Natural killer cell (primary cell): ENCODE measurements around the gene CHCHD3. TPM values are rescaled to one million over a fixed set of nuclear protein-coding genes. Genes with fewer than 3 reads are reported as not detected.

Experiments
- ATAC-seq, 3 donors: fragments of 150-1000 bp in 2 of 3; fragments of 200-7000 bp in 1 of 3; cut with Tn5 transposase; 1 replicate in 1 of 3; 2 replicates in 2 of 3; pipeline ENCODE4 v1.10.0; 2021; ENCODE audit warnings: mild to moderate bottlenecking in 2 of 3, moderate library complexity in 2 of 3
- DNase-seq, 2 donors: peaks; one replicate each; pipeline versions ENCODE4 v3.0.0 to v3.0.0-alpha.2; 2013 to 2021; ENCODE audit warnings: mixed read lengths in 1 of 2
- H3K27ac ChIP-seq: one replicate; pipeline ENCODE4 v1.5.1; 2013; ENCODE audit warnings: mild to moderate bottlenecking, low read length
- H3K27me3 ChIP-seq: one replicate; pipeline ENCODE4 v1.6.1; 2013; ENCODE audit warnings: low read length; ENCODE audit not compliant: control insufficient read depth, insufficient read depth
- H3K36me3 ChIP-seq: one replicate; pipeline ENCODE4 v1.6.1; 2013; ENCODE audit warnings: low read length; ENCODE audit not compliant: control insufficient read depth, insufficient read depth
- H3K4me1 ChIP-seq: one replicate; pipeline ENCODE4 v1.6.1; 2013; ENCODE audit warnings: low read length; ENCODE audit not compliant: control insufficient read depth, insufficient read depth
- H3K4me3 ChIP-seq: one replicate; pipeline ENCODE4 v1.5.1; 2013; ENCODE audit warnings: low read length
- H3K9me3 ChIP-seq: one replicate; pipeline ENCODE4 v1.6.1; 2013; ENCODE audit warnings: low read length; ENCODE audit not compliant: control insufficient read depth, insufficient read depth
- H3K27ac Mint-ChIP-seq, 2 donors: one replicate each; pipeline ENCODE4 v1.8.0; 2022; ENCODE audit warnings: mild to moderate bottlenecking in 2 of 2, mixed read lengths in 2 of 2, moderate library complexity in 1 of 2
- H3K27me3 Mint-ChIP-seq, 2 donors: one replicate each; pipeline ENCODE4 v1.8.0; 2022; ENCODE audit warnings: low read depth in 2 of 2, mixed read lengths in 2 of 2
- H3K36me3 Mint-ChIP-seq: one replicate; pipeline ENCODE4 v1.8.0; 2022; ENCODE audit warnings: mixed read lengths
- H3K4me1 Mint-ChIP-seq, 2 donors: one replicate each; pipeline ENCODE4 v1.8.0; 2022; ENCODE audit warnings: mixed read lengths in 2 of 2
- H3K4me3 Mint-ChIP-seq: one replicate; pipeline ENCODE4 v1.8.0; 2022; ENCODE audit warnings: mild to moderate bottlenecking, moderate library complexity, mixed read lengths
- H3K9me3 Mint-ChIP-seq, 2 donors: one replicate each; pipeline ENCODE4 v1.8.0; 2022; ENCODE audit warnings: mixed read lengths in 2 of 2
- WGBS: methylation state at CpG from one replicate; pipeline ENCODE4 v1.1.7; 2013; ENCODE audit warnings: missing lambda C conversion rate; ENCODE audit not compliant: insufficient coverage; 5-methylcytosine and 5-hydroxymethylcytosine counted together
- intact Hi-C: fragments of 100-400 bp; cut with micrococcal nuclease; formaldehyde crosslinking; loops from one replicate; pipeline ENCODE4 v1.14.2; 2022
- total RNA-seq, 4 donors: library from RNA; stranded (reverse); fragments of 120-200 nt in 1 of 4; gene quantifications; one replicate each; pipeline versions ENCODE4 v1.2.3 to v1.2.4, GENCODE V29; 2013 to 2022
- TF ChIP-seq, protein P1 (sequence below): fragments of 200-600 bp; IDR thresholded peaks from one replicate; pipeline ENCODE4 v1.8.0; 2022; ENCODE audit warnings: antibody characterized with exemption

The CHCHD3 gene
- total RNA-seq, 3 donors from 2014 or later (not counting 1 experiment from before 2014, with no cell fraction given): 35.2 to 41.0 (median 35.9) TPM

DNA sequence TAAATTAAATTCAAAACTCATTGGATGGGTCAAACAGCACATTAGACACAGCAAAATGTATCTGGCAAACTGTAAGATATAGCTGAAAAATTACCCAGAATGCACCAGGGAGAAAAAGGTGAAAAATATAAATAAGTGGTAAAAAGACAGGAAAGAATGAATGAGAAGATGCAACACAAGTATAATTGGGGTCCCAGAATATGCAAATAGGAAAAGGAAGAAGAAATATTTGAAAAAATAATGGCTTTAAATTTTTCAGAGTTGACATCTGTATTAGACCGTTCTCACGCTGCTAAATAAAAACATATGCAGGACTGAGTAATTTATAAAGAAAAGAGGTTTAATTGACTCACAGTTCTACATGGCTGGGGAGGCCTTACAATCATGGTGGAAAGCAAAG is 337.9 kb downstream of the CHCHD3 start:
- intact Hi-C loops: no loop called here
- ATAC-seq (no peak), DNase-seq (no peak)
- Histone ChIP-seq H3K27me3 (no peaks in the 10 kb centered on the region), H3K36me3 (no peaks in the 10 kb centered on the region), H3K4me1 (no peaks in the 10 kb centered on the region), H3K9me3 (no peaks in the 10 kb centered on the region), H3K4me3 (no peak overlapping the region), H3K27ac (no peak overlapping the region)
- H3K4me1 Mint-ChIP-seq: no peaks in the 10 kb centered on the region
- H3K36me3 Mint-ChIP-seq: peaks cover 16% of the 10 kb centered on the region
- TF ChIP-seq, protein P1, sequence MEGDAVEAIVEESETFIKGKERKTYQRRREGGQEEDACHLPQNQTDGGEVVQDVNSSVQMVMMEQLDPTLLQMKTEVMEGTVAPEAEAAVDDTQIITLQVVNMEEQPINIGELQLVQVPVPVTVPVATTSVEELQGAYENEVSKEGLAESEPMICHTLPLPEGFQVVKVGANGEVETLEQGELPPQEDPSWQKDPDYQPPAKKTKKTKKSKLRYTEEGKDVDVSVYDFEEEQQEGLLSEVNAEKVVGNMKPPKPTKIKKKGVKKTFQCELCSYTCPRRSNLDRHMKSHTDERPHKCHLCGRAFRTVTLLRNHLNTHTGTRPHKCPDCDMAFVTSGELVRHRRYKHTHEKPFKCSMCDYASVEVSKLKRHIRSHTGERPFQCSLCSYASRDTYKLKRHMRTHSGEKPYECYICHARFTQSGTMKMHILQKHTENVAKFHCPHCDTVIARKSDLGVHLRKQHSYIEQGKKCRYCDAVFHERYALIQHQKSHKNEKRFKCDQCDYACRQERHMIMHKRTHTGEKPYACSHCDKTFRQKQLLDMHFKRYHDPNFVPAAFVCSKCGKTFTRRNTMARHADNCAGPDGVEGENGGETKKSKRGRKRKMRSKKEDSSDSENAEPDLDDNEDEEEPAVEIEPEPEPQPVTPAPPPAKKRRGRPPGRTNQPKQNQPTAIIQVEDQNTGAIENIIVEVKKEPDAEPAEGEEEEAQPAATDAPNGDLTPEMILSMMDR: no peak
- 94% methylated on average over 2 of the region's 2 CpGs for WGBS
- no peak overlapping the region for H3K4me3 Mint-ChIP-seq
- H3K27ac Mint-ChIP-seq: no peak overlapping the region
- peaks cover 27 to 35% of the 10 kb centered on the region in 2 donors for H3K27me3 Mint-ChIP-seq
- H3K9me3 Mint-ChIP-seq: peaks cover 0 to 6% of the 10 kb centered on the region in 2 donors

DNA sequence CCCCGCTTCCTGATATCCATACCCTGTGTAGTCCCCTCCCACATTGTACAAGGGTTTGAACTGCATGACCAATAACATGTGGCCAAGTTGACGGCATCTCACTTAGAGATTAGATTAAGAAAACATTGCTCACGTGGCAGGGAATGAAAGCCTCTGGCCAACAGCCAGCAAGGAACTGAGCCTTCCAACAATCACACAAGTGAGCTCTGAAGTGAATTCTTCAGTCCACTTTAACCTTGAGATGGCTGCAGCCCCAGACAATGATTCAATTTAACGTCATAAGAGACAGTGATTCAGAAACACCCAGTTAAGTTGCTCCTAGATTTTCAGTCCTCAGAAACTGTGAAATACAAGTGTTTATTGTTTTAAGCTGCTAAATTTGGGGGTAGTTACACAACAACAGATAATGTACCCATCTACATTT is 339.7 kb downstream of the CHCHD3 start:
- ATAC-seq (no peak), DNase-seq (no peak)
- no peaks in the 10 kb centered on the region for H3K27me3 ChIP-seq
- H3K27ac ChIP-seq: no peak overlapping the region
- no peaks in the 10 kb centered on the region for H3K4me1 Mint-ChIP-seq
- intact Hi-C loops: no loop called here
- H3K4me3 ChIP-seq: no peak overlapping the region
- peaks cover 27 to 49% of the 10 kb centered on the region in 2 donors for H3K27me3 Mint-ChIP-seq
- no peak overlapping the region for H3K4me3 Mint-ChIP-seq
- H3K36me3 ChIP-seq: no peaks in the 10 kb centered on the region
- peaks cover 0 to 6% of the 10 kb centered on the region in 2 donors for H3K9me3 Mint-ChIP-seq
- H3K36me3 Mint-ChIP-seq: peaks cover 16% of the 10 kb centered on the region
- no peaks in the 10 kb centered on the region for H3K4me1 ChIP-seq
- TF ChIP-seq, protein P1: no peak
- no peak overlapping the region for H3K27ac Mint-ChIP-seq
- 81% methylated on average over 4 of the region's 4 CpGs for WGBS
- H3K9me3 ChIP-seq: no peaks in the 10 kb centered on the region

DNA sequence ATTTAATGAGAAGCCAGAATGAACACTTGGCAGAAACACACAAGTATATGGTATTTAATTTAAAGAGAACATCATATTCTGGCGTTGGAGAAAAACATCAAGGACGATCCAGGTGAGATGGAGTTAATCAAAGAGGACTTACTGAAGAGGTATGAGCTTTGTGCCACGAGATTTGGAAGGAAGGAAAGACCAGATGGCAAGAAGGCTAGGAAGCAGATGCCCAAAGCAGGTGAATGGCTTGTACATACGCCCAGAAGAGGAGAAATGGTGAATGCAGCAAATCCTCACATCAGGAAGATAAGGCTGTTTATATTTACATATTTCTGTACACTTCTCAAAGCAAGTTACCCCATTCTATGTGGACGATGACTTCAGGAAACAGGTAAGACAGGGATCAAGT is 341.7 kb downstream of the CHCHD3 start:
- WGBS: 69% methylated on average over 4 of the region's 5 CpGs
- no peaks in the 10 kb centered on the region for H3K4me1 ChIP-seq
- no peak for ATAC-seq
- H3K4me3 Mint-ChIP-seq: no peak overlapping the region
- H3K36me3 ChIP-seq: no peaks in the 10 kb centered on the region
- H3K27me3 ChIP-seq: no peaks in the 10 kb centered on the region
- H3K9me3 ChIP-seq: no peaks in the 10 kb centered on the region
- DNase-seq: no peak
- H3K4me3 ChIP-seq: no peak overlapping the region
- intact Hi-C loops: no loop called here
- H3K36me3 Mint-ChIP-seq: peaks cover 16% of the 10 kb centered on the region
- H3K27ac Mint-ChIP-seq: no peak overlapping the region
- TF ChIP-seq, protein P1: no peak
- no peak overlapping the region for H3K27ac ChIP-seq
- peaks cover 0 to 6% of the 10 kb centered on the region in 2 donors for H3K9me3 Mint-ChIP-seq
- H3K4me1 Mint-ChIP-seq: no peaks in the 10 kb centered on the region
- peaks cover 31 to 61% of the 10 kb centered on the region in 2 donors for H3K27me3 Mint-ChIP-seq

DNA sequence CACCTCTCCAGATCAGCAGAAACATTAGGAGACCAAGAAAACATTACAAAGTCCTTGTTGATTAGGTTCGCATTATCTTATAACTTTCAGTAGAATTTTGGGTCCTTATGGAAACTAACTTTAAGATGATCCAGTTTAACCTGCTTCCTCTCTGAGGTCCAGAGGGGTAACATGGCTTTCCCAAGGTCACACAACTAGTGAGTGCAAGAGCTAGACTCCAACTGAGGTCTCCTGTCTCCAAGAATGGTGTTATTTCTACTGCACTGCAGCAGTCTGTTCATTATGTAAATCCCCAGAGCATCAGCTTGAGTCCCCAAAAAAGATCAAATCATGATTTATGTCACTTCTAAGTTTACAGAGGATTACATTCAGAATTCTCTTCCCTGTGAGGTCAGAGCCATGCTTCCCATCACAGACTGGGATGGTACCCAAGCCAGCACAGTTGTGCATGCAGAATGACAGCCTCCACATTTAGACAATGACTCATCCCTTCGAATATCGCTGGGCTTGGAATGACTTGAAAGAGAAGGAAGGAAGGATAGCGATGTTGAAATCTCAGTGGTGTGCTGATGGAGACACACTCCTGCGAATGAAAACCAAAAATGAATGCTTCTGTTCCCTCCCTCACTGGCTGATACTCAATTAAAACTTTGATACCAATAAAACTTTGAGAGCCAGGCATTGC is 342.5 kb downstream of the CHCHD3 start:
- Mint-ChIP-seq H3K4me3 (no peak overlapping the region), H3K36me3 (peaks cover 16% of the 10 kb centered on the region), H3K9me3 (peaks cover 0 to 6% of the 10 kb centered on the region in 2 donors), H3K27me3 (peaks cover 31 to 61% of the 10 kb centered on the region in 2 donors), H3K4me1 (no peaks in the 10 kb centered on the region), H3K27ac (no peak overlapping the region)
- Histone ChIP-seq H3K9me3 (no peaks in the 10 kb centered on the region), H3K4me1 (no peaks in the 10 kb centered on the region), H3K36me3 (no peaks in the 10 kb centered on the region), H3K27ac (no peak overlapping the region), H3K4me3 (no peak overlapping the region), H3K27me3 (no peaks in the 10 kb centered on the region)
- ATAC-seq (no peak), DNase-seq (no peak)
- WGBS: 48% methylated on average over 4 of the region's 5 CpGs
- TF ChIP-seq, protein P1: no peak
- intact Hi-C loops: no loop called here
